GM19099 (cell line): ENCODE measurements around the gene RXFP2.

Experiments used
- POLR2A ChIP-seq: IDR thresholded peaks from 3 replicates; pipeline ENCODE4 v1.6.1; 2011; ENCODE audit warnings: low read depth; ENCODE audit not compliant: insufficient read length; ENCODE audit errors: extremely low read depth

Gene RXFP2

GRCh38 chr13:31843044-31843443 is 103.7 kb downstream of the RXFP2 start:
- no peak for TF ChIP-seq POLR2A

DNA sequence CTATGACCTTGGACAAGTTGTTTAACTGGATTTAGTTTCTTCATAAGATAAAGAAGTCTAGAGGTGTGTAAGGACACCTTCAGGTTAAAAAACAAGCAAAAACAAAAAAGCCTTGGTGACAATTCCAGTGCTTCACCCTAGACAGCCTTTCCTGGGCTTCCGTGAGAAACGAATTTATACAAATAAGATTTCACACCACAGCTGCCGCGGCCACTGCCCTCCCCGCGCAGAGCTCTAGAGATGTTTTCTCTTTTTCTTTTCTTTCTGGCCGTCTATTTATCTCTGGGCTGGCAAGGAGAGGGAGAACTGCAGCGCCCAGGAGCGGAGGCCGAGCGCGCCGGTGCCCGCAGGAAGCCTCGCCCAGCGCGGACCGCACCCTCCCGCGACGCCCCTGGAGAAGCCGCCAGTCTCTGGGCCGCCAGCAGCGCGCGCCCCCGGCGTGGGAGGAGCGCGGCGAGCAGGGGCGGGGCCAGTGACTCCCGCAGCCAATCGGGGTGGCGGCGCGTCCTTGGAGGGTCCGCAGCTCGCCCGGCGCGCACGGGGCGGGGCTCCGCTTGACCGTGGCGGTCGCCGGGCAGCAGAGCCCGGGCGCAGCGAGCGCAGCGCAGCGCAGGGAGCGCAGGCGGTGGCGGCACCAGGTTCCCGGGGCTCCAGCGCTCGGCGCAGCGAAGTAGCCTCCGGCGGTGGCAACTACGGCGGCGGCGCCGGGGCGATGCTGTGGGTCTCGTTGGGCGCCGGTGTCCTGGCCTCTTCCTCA is 107.0 kb downstream of the RXFP2 start:
- no peak for TF ChIP-seq POLR2A

DNA sequence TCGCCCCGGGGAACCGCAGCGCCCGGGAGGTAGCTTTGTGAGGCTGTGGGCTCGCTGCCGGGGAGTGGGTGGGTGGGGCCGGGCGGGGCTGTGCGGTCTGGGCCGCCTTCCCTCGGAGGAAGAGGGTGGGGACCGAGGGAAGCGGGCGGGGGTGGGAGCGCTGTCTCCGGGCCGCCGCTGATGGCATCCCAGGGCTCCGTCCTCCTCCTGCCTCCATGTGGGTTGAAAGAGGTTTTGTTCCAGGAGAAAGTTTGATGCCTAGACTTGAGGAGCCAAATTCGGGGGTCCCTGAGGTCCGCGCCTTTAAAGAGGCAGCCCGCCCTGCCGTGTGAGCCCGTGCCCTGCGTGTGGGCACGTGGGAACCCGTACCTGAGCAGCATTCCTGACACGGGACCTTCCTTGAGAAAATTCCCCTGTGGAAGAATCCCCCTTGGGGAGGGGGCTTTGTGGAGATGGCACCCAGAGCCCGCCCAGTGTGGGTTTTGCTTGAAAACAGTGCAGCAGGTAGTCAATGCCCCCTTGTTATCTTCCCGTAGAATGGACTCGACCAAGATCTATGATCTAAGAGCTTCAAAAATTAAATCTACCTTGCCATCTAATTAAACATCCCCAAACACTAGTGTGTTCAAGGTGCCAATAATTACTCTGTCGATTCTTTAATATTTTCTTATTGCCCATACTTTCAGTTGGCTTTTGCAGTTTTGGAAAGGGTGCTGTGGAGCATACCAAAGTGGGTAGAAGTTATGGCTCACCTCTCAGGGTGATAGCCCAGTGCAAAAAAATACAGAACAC is 107.8 kb downstream of the RXFP2 start:
- TF ChIP-seq POLR2A: no peak

- TF ChIP-seq POLR2A: no peak
These were observed 109.3 kb downstream of the RXFP2 start for GRCh38 chr13:31848621-31849020.

GRCh38 chr13:31849206-31849605 is 109.9 kb downstream of the RXFP2 start:
- TF ChIP-seq POLR2A: no peak

DNA sequence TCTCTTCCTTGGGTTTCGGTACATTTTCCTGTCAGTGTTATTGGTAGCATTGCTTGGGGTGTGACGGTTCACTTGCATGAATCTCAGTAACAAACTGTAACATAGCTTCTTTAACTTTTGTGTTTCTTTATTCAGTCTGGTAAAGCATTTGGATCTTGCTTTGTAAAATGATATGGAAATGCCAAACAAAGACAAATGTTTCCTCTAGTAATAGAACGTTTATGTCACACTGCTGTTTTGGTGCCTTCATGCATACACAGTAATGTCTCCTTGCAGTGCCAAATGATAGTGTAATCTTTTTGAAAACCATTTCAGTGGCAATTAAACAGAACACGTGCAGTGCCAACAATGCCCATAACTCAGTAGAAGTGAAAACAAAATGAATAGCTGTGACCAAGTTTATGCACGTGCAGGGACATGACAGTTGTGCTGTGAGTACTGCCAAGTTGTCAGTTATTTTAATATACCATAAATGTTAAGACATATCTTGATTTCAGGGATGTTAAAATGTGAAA is 110.8 kb downstream of the RXFP2 start:
- TF ChIP-seq POLR2A: no peak

DNA sequence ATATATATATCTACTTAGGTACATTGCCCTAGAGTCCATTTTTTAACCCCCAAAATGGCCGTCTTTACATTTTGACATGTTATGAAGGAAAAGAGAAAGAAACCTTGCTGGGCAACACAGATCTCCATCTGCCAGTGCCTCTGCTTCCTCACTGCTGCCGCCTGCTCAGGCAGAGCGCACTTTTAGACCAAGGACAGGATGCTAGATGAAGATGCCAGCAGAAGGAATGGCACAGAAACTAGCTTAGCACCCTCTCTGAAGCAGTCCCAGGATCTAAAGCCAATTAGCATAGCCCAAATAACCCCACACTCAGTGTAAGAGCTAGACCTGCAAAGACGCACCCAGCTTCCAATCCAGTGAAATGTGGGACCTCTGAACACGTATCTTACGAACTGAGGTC is 111.9 kb downstream of the RXFP2 start:
- no peak for TF ChIP-seq POLR2A
